ENCODE data around the gene ALX4. TPM values are rescaled to one million over a fixed set of nuclear protein-coding genes. Genes with fewer than 3 reads are reported as not detected.

ALX4 gene
- total and polyA plus RNA-seq, 2 donors from 2014 or later: 0.09 to 0.16 TPM

GRCh38 chr11:44264761-44265160, 45.2 kb downstream of the ALX4 start:
- FAIRE-seq (no peak), DNase-seq (no peak)
- TF ChIP-seq CTCF (IDR thresholded peaks at IDR 0.05; ENCODE audit: borderline replicate concordance, extremely low read depth, insufficient read depth): no peak
- H3K36me3 ChIP-seq (ENCODE audit: control insufficient read depth in 2 of 3, insufficient read depth in 3 of 3, low read length in 3 of 3): no peaks in the 10 kb centered on the region
- no peaks in the 10 kb centered on the region for H3K9me3 ChIP-seq (ENCODE audit: control insufficient read depth in 2 of 3, insufficient read depth in 1 of 3, low read length in 3 of 3)
- H3K9ac ChIP-seq (ENCODE audit: low read length in 3 of 3): no peak overlapping the region
- H3K4me1 ChIP-seq (ENCODE audit: control insufficient read depth in 2 of 3, insufficient read depth in 2 of 3, low read depth in 1 of 3, low read length in 3 of 3): no peaks in the 10 kb centered on the region
- intact Hi-C loops (cut with DNase I): no loop called here
- no peak overlapping the region for H3K4me3 ChIP-seq (ENCODE audit: low read length in 3 of 3)
- H3K27ac ChIP-seq (ENCODE audit: low read depth in 2 of 2, low read length in 2 of 2): no peak overlapping the region
- no peaks in the 10 kb centered on the region for H3K27me3 ChIP-seq (ENCODE audit: control insufficient read depth, insufficient read depth, low read length)

GRCh38 chr11:44264438-44264749, 45.5 kb downstream of the ALX4 start:
- Histone ChIP-seq H3K27ac (ENCODE audit: low read depth in 2 of 2, low read length in 2 of 2) (no peak overlapping the region), H3K9me3 (ENCODE audit: control insufficient read depth in 2 of 3, insufficient read depth in 1 of 3, low read length in 3 of 3) (no peaks in the 10 kb centered on the region), H3K36me3 (ENCODE audit: control insufficient read depth in 2 of 3, insufficient read depth in 3 of 3, low read length in 3 of 3) (no peaks in the 10 kb centered on the region), H3K27me3 (ENCODE audit: control insufficient read depth, insufficient read depth, low read length) (no peaks in the 10 kb centered on the region), H3K4me1 (ENCODE audit: control insufficient read depth in 2 of 3, insufficient read depth in 2 of 3, low read depth in 1 of 3, low read length in 3 of 3) (no peaks in the 10 kb centered on the region), H3K4me3 (ENCODE audit: low read length in 3 of 3) (no peak overlapping the region), H3K9ac (ENCODE audit: low read length in 3 of 3) (no peak overlapping the region)
- FAIRE-seq: no peak
- DNase-seq: no peak
- intact Hi-C loops (cut with DNase I): no loop called here
- TF ChIP-seq CTCF (IDR thresholded peaks at IDR 0.05; ENCODE audit: borderline replicate concordance, extremely low read depth, insufficient read depth): no peak

GRCh38 chr11:44263738-44264437, 46.1 kb downstream of the ALX4 start:
- Histone ChIP-seq H3K4me1 (ENCODE audit: control insufficient read depth in 2 of 3, insufficient read depth in 2 of 3, low read depth in 1 of 3, low read length in 3 of 3) (no peaks in the 10 kb centered on the region), H3K4me3 (ENCODE audit: low read length in 3 of 3) (no peak overlapping the region), H3K27me3 (ENCODE audit: control insufficient read depth, insufficient read depth, low read length) (no peaks in the 10 kb centered on the region), H3K9ac (ENCODE audit: low read length in 3 of 3) (no peak overlapping the region), H3K9me3 (ENCODE audit: control insufficient read depth in 2 of 3, insufficient read depth in 1 of 3, low read length in 3 of 3) (no peaks in the 10 kb centered on the region), H3K36me3 (ENCODE audit: control insufficient read depth in 2 of 3, insufficient read depth in 3 of 3, low read length in 3 of 3) (no peaks in the 10 kb centered on the region), H3K27ac (ENCODE audit: low read depth in 2 of 2, low read length in 2 of 2) (no peak overlapping the region)
- DNase-seq (no peak), FAIRE-seq (no peak)
- intact Hi-C loops (cut with DNase I): no loop called here
- TF ChIP-seq CTCF (IDR thresholded peaks at IDR 0.05; ENCODE audit: borderline replicate concordance, extremely low read depth, insufficient read depth): no peak
